ENCODE results near the gene ADAMTS2. TPM values are rescaled to one million over a fixed set of nuclear protein-coding genes. Genes with fewer than 3 reads are reported as not detected.

ADAMTS2 gene
- polyA plus RNA-seq, 1 donor = 7.8 TPM

GRCh38 chr5:179267071-179267670 is 78.1 kb downstream of the ADAMTS2 start:
- DNase-seq = no peak

DNA sequence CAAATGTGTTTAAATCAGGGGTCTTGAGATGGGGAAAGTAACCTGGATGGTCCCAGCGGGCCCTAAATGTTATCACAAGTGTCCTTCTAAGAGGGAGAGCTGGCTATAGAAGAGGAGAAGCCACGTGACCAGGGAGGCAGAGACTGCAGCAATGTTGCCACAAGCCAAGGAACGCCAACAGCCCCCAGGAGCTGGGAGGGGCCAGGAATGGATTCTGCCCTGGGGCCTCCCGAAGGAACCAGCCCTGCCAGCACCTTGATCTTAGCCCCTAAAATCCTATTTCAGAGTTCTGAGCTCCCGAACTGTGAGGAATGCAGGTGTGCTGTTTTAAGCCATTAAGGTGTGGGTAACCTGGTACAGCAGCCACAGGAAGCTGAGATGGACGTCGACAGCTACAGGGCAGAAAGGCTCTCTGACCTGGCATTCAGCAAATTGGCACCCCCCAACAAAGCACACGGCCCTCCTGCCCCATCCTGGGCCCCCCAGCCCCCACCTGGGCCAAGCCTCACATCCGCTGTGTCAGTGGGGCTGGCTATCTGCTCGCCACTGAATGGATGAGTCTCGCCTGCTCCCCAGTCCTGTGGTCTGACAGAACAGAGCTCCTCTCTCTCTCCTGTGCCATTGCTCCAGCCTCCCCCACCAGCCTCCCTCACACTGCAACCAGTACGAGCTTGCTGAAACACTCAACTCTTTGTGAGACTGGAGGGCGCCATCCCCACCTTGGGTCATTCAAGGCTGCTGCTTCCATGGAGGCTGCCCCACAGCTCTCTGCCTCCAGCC is 78.8 kb downstream of the ADAMTS2 start:
- DNase-seq = no peak

- DNase-seq = peak; percentile 78
These were observed 79.6 kb downstream of the ADAMTS2 start for GRCh38 chr5:179265514-179266290.

GRCh38 chr5:179264783-179265513 is 80.3 kb downstream of the ADAMTS2 start:
- no peak for DNase-seq

DNA sequence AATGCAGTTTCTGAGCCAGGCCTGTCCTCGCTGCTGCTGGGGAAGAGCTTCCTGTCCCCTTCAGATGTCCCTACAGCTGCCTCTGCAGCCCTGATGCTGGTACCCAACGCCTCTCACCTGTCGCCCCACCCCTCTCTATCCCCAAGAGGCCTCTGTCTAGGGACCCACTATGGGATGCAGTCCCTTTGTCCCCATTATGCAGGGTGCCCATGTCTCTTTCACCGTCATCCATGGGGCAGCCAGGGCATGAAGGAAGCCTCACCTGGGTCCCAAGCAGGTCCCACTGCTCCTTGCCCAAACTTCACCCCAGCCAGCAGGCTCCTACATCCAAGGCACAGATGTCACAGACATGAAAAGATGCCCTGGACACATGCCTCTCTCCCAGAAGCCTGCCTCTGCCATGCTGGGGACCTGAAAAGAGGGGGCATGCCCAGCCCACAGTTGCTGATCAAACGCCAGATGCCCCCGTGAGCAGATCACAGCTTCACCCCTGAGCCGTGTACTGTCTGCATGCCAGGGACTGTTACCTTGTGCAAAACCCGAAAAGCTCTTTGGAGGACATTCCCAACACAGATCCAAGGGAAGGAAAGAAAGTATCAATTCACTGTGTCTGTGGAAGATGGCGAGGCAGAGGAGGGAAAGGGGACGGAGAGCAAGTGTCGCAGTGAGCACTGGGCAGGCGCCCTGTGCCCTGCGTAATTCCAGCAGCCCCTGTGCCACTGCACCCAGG is 81.0 kb downstream of the ADAMTS2 start:
- no peak for DNase-seq

DNA sequence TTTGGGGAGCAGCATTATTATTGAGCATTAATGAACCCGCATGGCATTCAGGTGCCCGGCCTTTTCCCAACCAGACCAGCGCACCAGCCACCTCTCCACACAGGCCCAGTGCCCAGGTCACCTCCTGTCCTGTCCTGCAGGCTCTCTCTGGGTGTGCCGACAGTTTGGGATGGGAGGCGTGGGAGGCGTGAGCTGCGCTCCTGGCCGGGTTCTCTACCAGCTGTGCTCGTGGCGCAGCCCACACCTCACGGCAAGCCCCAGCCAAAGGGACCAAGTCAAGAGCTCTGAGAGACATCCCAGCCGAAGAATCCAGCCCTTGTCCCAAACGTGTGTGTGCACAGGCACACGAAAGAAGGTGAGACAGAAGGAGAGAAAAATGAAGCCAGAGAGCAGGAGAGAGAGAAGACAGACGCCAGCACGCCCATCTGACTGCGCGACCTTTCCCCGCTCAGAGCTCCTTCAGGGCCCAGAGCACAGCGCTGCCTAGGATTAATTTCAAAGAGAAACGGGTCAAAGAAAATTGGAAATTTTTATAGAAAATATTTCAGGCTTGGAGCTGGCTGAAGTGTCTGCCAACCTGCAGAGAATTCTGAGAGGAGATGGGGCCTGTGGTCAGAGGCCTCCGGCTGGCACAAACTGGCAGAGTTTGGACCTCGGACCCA is 81.7 kb downstream of the ADAMTS2 start:
- no peak for DNase-seq

- DNase-seq = no peak
These were observed 82.9 kb downstream of the ADAMTS2 start for GRCh38 chr5:179262126-179262920.

DNA sequence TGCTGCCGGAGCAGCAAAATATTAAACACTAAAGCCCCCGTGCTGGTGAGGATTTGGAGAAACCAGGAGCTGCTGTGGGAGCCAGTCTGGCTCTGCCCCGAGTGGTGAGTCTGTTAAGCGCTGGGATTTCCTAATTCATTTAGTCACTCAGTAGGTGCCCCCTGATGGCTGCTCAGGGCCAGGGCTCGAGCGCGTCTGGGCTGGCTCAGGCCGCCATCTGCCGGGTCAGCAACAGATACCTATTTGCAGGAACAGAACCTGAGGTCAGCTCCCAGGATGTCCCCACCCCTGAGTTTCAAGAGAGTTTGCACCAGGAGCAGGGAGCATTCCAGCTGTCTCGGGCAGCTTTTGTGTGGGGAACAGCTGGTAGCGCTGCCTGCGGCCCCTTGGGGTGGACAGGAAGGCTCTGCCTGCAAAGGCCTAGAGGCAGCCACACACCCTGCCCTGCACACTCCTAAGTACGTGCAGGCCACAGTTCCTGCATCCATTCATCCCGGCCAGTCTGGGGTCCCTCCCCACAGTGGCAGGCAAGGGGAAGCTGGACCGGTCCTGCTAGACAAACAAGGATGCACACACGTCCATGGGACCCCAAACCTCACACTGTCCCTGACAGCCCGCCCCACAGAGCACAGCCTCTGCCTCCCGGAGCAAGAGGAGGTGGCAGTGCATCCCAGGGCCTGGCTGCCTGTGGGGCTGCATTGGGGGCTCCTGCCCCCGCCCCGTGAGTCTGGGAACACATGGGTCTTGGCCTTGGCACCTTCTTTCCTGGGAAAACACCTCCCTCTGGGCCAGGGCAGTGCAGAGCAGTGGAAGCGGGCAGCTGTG is 83.7 kb downstream of the ADAMTS2 start:
- DNase-seq = no peak

GRCh38 chr5:179260324-179261070 is 84.8 kb downstream of the ADAMTS2 start:
- DNase-seq = no peak

DNA sequence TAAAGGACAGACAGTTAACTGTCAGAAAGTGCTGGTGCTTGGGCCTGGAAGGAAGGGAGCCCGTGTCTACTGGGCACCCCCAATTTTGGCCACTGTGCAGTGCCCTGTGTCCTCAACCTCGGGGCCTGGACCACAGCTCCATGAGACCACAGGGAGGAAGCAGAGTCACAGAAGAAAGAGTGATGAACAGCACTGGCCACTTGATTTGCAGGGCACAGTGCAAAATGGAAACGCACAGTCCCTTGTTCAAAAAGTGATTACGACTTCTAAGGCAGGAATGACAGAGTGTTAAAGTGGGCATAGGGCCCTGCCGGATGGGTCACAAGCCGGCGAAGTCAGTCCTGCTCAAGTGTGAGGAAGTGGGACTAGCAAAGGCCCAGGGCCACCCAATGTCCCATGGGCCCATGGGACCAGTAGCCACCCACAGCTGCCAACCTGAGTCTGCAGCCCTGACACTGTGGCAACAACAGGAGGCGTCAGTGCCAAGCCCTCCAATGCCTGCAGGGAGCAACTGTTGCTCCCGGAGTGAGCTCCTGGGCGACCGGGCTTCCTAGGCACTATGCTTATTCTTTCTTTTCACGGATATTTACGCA is 85.4 kb downstream of the ADAMTS2 start:
- DNase-seq = no peak

DNA sequence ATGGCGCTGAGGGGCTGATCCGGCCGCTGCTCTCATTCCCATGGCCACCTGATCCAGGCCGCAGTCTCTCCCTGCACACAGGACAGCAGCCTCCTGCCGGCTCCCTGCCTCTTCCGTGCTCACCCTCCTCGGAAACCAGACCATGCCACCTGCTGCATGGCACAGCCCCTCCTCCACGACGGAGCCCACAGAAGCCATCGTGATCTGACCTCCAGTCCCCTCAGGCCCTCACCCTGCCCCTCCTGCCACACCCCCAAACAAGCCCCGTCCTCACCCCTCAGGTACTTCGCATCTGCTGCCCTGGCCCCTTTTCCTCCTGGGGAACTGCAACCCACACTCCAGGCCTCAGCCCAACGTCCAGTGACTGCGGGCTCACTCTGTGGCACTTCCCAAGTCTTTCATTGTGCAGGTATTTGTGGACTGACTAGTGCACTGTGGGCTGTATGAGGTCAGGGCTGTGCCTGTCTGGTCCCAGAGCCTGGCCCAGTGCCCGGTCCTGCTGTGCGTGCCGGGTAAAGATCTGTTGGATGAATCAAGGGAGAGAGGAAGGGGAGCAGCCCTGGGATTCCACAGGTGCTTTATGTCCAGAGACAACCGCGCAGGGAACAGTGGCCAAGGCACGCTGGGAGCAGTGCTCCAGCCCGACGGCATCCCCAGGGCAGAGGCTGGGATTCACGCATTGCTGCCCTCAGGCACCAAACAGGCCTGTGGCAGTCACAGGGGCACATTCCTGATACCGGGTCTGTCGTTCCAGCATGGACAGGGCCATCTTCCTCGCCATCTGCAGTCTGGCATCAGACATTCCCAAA is 86.1 kb downstream of the ADAMTS2 start:
- no peak for DNase-seq

- DNase-seq = no peak
These were observed 87.0 kb downstream of the ADAMTS2 start for GRCh38 chr5:179258001-179258921.

- no peak for DNase-seq
These were observed 88.0 kb downstream of the ADAMTS2 start for GRCh38 chr5:179257176-179257682.

DNA sequence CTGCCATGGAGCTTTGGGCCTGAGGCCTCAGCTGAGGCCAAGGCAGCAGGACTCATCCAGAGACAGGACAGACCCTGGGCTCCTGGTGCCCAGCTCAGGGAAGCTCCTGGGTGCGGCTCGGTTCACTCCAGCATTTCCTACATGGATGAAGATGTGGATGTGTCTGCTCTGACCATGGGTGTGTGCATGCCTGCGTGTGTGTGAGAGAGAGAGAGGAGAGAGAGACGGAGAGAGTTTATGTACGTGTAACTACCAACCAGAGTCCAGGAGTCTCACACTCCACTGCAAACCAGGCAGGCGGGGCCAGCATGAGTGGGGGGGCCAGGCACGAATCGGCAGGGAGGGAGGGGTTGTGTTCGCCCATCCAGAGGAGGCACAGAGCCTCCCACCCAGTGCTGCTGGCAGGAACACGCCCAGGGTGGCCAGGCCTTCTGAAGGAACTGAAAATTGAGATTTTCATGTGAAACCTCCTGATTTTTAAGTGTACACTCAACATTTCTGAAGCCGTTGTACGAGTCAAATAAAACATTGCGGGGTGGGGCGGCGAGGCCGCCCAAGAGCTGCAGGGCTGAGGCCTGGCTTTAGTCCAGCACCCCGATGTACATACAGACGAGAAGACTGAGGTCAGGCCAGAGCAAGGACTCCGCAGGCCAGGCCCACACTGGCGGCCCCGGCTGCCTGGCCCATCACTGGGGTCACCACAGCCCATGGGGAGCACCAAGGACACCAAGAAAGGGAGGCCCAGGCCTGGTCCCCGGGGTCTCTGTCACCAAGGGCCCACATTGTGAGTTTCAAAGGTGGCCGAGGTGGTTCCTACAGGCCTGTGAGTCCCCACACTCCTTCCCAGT is 88.7 kb downstream of the ADAMTS2 start:
- no peak for DNase-seq
